Glutamatergic neuron (in vitro differentiated cells): ENCODE data around the gene FBXL13. TPM values are rescaled to one million over a fixed set of nuclear protein-coding genes. Genes with fewer than 3 reads are reported as not detected.
A peak's percentile ranks its signal among the peaks of the same experiment; 100 is the strongest.

Experiments used
- DNase-seq: peaks from one replicate; pipeline ENCODE4 v3.0.0; 2022
- H3K27ac Mint-ChIP-seq: one replicate; pipeline ENCODE4 v1.8.0; 2020; ENCODE audit warnings: mild to moderate bottlenecking, mixed read lengths, inconsistent platforms; ENCODE audit not compliant: unreplicated experiment
- H3K27me3 Mint-ChIP-seq: one replicate; pipeline ENCODE4 v1.8.0; 2020; ENCODE audit warnings: mild to moderate bottlenecking, moderate library complexity, mixed read lengths, inconsistent platforms; ENCODE audit not compliant: unreplicated experiment
- H3K36me3 Mint-ChIP-seq: one replicate; pipeline ENCODE4 v1.8.0; 2020; ENCODE audit warnings: mild to moderate bottlenecking, mixed read lengths, inconsistent platforms; ENCODE audit not compliant: unreplicated experiment
- H3K4me1 Mint-ChIP-seq: one replicate; pipeline ENCODE4 v1.8.0; 2020; ENCODE audit warnings: mild to moderate bottlenecking, low read depth, mixed read lengths, inconsistent platforms; ENCODE audit not compliant: unreplicated experiment
- H3K4me3 Mint-ChIP-seq: one replicate; pipeline ENCODE4 v1.8.0; 2020; ENCODE audit warnings: mild to moderate bottlenecking, mixed read lengths, inconsistent platforms; ENCODE audit not compliant: unreplicated experiment
- H3K9me3 Mint-ChIP-seq: one replicate; pipeline ENCODE4 v1.8.0; 2020; ENCODE audit warnings: mild to moderate bottlenecking, moderate library complexity, mixed read lengths, inconsistent platforms; ENCODE audit not compliant: unreplicated experiment
- CTCF ChIP-seq: fragments of 200-600 bp; sonication (generic); IDR thresholded peaks from one replicate; pipeline ENCODE4 v1.5.0; 2021; ENCODE audit not compliant: partially characterized antibody, unreplicated experiment
- total RNA-seq: library from RNA; stranded (reverse); fragmentation: NEBNext Ultra II Directional; extraction: Animal tissue kit (Norgen Biotek cat#: 25700); gene quantifications from one replicate; pipeline ENCODE4 v1.2.1, GENCODE V29; 2021; ENCODE audit not compliant: unreplicated experiment

Gene FBXL13
- total RNA-seq, 1 donor from 2014 or later, result 1.1 TPM

GRCh38 chr7:102829075-102829474 lies 245.5 kb downstream of the FBXL13 start:
- Mint-ChIP-seq H3K27ac (peak overlapping the region; percentile 49), H3K9me3 (peaks cover 5% of the 10 kb centered on the region), H3K36me3 (no peaks in the 10 kb centered on the region), H3K4me3 (no peak overlapping the region), H3K27me3 (no peaks in the 10 kb centered on the region), H3K4me1 (peaks cover 23% of the 10 kb centered on the region)
- no peak for TF ChIP-seq CTCF
- no peak for DNase-seq

- Mint-ChIP-seq H3K36me3 (no peaks in the 10 kb centered on the region), H3K27me3 (no peaks in the 10 kb centered on the region), H3K4me1 (peaks cover 23% of the 10 kb centered on the region), H3K4me3 (no peak overlapping the region), H3K27ac (no peak overlapping the region), H3K9me3 (peaks cover 5% of the 10 kb centered on the region)
- DNase-seq, result no peak
- no peak for TF ChIP-seq CTCF
Observed at GRCh38 chr7:102828286-102828685, 246.3 kb downstream of the FBXL13 start.

- no peak for DNase-seq
- no peak for TF ChIP-seq CTCF
- Mint-ChIP-seq H3K27me3 (no peaks in the 10 kb centered on the region), H3K27ac (no peak overlapping the region), H3K36me3 (no peaks in the 10 kb centered on the region), H3K9me3 (peaks cover 2% of the 10 kb centered on the region), H3K4me3 (no peak overlapping the region), H3K4me1 (peaks cover 4% of the 10 kb centered on the region)
Observed at GRCh38 chr7:102823390-102824119, 251.0 kb downstream of the FBXL13 start.

GRCh38 chr7:102821994-102822747 lies 252.4 kb downstream of the FBXL13 start:
- H3K27ac Mint-ChIP-seq, result no peak overlapping the region
- no peak overlapping the region for H3K4me3 Mint-ChIP-seq
- H3K27me3 Mint-ChIP-seq, result no peaks in the 10 kb centered on the region
- no peak for TF ChIP-seq CTCF
- H3K36me3 Mint-ChIP-seq, result no peaks in the 10 kb centered on the region
- H3K4me1 Mint-ChIP-seq, result peaks cover 4% of the 10 kb centered on the region
- H3K9me3 Mint-ChIP-seq, result peaks cover 2% of the 10 kb centered on the region
- DNase-seq, result no peak

GRCh38 chr7:102819151-102819550 lies 255.4 kb downstream of the FBXL13 start:
- TF ChIP-seq CTCF, result no peak
- no peaks in the 10 kb centered on the region for H3K36me3 Mint-ChIP-seq

More at GRCh38 chr7:102819151-102819550, 255.4 kb downstream of the FBXL13 start:
- H3K4me1 Mint-ChIP-seq, result peaks cover 4% of the 10 kb centered on the region
- DNase-seq, result no peak
- H3K27ac Mint-ChIP-seq, result no peak overlapping the region
- H3K4me3 Mint-ChIP-seq, result no peak overlapping the region
- H3K27me3 Mint-ChIP-seq, result peaks cover 1% of the 10 kb centered on the region
- peaks cover 3% of the 10 kb centered on the region for H3K9me3 Mint-ChIP-seq
